NCI-H146 treated with DMSO at 0.1 percent for 48 hours (cell line): ENCODE data around the gene KLC4.
"Not testable (repeated sequence)": the region's sequence is repeated elsewhere in the genome, so short reads cannot be mapped to it uniquely, and the experiment has no call there.

Experiments used
- DNase-seq: peaks from one replicate; lab custom pipeline; 2025; ENCODE audit not compliant: unreplicated experiment; lab: John Stamatoyannopoulos, UW

KLC4 gene

DNA sequence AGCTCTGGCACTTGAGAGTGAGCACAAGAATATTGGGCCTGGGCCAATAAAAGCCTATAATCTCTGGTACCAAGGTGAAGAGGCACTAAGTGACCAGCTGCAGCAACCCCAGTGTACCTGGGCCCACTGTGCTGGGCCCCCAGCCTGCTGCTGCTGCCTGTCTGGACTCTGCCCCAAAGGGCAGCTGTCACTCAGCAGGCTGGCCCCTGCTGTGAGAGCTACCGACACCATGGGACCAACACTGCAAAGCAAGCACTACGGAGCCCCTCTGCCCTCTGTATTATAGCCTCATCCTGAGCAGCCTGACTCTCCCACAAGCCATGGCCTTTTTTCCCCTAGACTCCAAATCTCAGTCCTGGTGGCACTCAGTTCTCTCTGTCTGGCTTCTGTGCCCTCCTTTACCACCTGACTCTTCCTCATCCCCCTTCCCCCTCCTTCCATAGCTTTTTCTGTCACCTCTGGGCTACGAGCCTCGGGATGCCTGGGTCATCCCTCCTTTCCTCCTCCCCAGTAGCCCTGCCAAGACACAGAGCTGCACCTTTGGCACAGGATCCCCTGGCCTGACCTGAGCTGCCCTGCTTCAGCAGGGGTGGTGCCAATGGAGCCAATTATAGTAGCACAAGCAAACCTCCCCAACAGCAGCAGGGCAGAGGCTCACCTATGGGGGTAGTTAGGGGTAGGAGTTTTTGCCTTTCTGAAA lies 23.8 kb upstream of the KLC4 start:
- DNase-seq: no peak

DNA sequence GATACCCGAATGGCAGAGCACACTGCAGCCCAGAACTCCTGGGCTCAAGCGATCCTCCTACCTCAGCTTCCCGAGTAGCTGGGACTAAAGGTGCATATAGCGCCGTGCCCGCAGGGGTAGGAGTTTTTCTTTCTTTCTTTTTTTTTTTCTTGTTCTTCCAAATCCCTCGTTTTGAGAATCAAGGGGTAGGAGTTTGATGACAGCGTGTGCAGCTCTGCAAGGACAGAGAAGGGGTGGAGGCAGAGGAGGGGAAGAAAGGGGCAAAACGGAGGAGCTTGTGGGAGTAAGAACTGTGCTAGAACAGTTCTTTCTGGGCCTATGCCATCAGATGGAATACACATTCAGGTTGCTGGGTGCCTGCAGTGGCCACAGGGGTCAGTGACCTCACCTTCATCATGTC lies 22.7 kb upstream of the KLC4 start:
- no peak for DNase-seq

GRCh38 chr6:43037197-43037596 lies 22.2 kb upstream of the KLC4 start:
- no peak for DNase-seq

DNA sequence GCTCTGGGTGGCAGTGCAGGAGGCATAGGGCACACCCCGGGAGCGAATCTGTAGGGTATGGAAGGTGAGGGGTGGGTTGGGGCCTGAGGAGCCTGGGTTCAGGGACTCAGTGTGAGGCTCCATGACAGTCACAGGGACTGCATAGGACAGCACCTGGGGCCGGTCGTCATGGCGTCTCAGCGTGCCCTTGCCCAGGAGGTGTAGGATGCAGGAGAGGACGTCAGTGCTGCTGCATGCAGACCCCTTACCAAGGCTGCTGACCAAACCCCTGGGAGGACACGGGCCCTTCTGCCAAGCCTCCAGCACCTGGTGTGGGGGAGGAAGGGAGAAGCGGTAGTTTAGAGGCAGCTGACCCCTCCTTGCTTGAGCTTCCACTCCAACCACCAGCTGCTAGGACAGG lies 21.7 kb upstream of the KLC4 start:
- DNase-seq: no peak

GRCh38 chr6:43038727-43039126 lies 20.7 kb upstream of the KLC4 start:
- no peak for DNase-seq

GRCh38 chr6:43040542-43041257 lies 18.7 kb upstream of the KLC4 start:
- no peak for DNase-seq

GRCh38 chr6:43041475-43041874 lies 18.0 kb upstream of the KLC4 start:
- DNase-seq: not testable (repeated sequence)

DNA sequence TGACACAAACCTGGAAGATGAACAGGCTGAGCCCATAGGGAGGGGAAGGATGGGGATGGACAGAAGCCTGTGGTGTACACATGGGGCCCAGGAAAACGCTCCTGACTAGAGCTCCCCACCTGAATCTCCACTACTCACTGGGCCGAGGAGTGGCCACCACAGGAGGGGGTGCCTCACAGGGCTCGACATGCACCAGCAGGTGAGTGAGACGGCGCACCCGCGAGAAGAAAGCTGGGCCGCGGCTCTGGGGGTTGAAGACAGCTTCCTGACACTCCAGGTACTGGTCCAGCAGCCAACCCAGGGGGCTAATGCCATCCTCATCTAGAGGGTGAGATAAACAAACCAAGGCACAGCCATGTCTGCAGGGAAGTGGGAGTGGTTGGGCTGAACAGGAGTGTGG lies 16.1 kb upstream of the KLC4 start:
- no peak for DNase-seq

DNA sequence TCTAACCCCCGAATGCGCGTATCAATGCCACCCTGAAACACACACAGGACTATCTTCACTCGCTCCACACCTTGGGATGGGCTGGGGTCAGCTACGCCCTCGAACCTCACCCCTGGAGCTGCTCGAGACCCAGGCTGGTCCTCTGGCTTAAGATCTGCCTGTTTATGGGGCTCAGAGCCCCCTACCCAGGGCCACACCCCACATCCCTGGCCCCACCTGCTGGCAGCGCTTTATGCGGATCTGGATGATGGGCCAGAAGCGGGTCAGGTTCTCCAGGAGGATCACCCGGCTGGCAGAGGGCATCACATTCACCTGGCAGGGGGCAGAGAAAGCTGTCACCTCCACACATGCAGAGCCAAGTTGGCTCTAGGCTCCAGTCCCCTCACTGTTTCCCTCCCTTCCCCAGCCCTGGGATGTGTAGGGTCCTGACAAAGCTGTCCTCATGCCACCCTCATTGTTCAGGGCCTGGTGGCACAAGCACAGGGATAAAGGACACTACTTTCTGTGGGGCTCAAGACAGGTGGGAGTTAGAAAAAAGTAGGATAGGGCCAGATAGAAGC lies 14.0 kb upstream of the KLC4 start:
- DNase-seq: no peak

DNA sequence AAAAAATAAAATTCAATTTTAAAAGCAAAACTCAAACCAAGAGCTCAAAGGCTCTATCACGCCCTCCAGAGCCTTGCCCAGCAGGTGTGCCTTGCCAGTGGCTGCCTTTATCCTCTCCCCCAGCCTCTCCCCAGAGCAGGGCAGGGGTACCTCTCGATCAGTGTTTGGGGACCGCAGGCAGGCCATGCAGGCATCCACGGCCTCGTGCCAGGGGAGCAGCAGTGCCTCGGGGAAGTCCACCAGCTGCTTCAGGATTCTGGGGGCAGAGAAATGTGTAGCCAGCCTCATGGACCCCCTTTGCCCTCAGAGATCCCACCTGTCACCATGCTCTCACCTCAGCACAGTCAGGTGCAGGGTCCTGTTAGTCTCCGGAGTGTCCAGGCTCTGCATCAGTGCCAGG lies 11.4 kb upstream of the KLC4 start:
- no peak for DNase-seq

- DNase-seq: no peak
Observed at GRCh38 chr6:43050981-43051380, 8.4 kb upstream of the KLC4 start.

DNA sequence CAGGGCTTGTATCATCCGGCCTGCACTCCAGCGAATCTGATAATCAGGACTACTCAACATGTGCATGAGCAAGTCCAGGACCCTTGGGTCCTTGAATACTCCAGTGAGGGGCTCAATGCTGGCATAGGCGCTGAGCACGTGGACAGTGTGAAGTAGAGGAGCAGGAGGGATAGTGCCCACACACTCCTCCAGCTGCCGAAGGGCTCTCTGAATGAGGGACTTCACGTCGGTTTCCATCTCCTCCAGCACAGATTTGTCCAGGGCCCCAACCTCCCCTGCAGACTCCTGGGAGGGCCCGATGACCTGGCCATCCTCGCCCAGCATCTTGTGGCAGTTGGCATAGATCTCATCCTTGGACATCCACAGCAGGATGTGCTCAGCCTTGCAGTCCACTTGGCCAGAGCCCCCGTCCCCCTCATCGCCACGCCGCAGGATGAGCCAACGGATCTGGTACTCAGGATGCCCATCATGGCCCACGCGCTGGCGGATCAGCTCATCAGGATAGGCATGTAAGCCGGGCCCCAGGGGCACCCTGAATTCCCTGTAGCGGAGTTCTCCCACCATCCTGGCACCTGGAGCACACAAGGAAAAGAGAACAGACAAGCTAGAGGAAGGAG lies 7.1 kb upstream of the KLC4 start:
- DNase-seq: no peak

- DNase-seq: no peak
Observed at GRCh38 chr6:43052842-43053544, 6.4 kb upstream of the KLC4 start.

DNA sequence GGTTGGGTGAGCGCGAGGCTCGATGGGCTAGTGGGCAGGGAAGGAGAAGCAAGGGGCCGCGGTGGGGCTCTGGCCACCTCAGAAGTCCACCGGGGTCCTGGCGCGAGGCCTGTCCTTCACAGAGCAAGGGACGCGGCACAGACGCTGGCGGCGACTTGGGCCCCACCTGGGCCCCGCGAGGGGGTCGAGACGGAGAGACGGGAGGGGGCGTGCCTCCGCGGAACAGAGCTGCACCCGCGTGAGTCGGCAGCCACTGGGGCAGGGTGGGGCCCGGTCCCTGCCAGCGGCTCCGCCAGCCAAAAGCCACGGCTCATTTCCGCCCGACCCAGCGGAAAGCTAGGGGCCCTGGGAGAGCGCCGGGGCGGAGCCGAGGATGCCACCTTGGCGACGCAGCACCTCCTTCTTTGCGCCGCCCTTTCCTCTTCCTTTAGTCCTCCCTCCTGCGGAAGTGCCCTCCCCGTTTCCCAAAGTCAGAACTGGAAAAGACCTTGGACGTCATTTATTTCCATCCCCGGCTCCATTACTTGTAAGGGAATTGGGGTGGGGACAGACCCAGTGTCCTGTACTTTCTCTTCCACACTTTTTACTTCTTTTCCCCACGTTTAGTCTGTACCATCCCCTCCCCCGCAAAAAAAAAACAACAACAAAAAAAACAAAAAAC lies 5.8 kb upstream of the KLC4 start, which contains the start of gene CUL7:
Gene CUL7, minus strand, starts transcription at position 307 of the 661 bp plus-strand sequence. CDS start 1,063 bp downstream, outside the sequence.
- DNase-seq: peak; percentile 97

DNA sequence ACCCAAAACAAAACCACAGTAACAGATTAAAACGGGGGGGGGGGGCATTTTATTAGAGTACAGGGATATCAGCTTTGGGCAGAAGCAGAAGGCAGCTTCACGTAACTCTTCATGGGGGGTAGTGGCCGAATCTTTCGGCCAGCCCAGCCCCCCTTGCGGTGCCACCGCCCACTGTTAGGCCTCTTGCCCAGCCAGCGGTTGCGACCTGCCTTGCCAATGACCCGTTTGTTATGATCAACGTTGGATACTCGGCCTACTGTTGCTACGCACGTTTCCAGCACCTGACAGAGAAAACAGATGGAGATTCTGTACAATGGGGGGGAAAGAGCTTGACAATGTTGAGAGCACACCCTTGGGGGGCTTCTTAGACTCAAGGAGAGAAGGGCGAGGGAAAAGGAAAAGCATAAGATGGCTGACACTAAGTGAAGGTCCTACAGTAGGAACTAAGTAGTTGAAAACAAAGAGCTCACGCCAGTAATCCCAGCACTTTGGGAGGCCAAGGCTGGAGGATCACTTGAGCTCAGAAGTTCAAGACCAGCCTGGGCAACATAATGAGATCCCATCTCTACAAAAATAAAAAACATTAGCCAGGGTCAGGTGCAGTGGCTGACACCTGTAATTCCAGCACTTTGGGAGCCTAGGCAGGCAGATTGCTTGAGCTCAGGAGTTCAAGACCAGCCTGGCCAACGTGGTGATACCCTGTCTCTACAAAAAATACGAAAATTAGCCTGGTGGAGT lies 5.1 kb upstream of the KLC4 start:
- DNase-seq: no peak

GRCh38 chr6:43055966-43056365 lies 3.5 kb upstream of the KLC4 start:
- no peak for DNase-seq

DNA sequence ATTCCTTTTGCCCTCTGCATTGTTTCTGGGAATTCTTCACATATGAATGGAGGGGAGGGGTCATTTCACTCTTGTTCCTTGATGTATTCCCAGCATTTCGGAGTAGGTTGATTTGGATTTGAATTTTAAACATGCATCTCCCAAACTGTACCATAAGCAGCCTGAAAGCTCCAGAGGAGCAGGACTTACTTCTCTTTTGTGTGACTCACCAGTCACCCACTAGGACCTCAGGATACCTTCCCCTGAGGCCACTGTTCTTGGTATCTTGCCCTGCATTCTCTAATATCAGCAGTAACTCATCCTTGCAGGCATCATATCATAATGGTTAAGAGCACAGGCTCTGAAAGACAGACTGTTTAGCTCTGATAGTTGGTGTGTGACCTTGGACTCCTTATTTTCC lies 900 bp upstream of the KLC4 start:
- no peak for DNase-seq

DNA sequence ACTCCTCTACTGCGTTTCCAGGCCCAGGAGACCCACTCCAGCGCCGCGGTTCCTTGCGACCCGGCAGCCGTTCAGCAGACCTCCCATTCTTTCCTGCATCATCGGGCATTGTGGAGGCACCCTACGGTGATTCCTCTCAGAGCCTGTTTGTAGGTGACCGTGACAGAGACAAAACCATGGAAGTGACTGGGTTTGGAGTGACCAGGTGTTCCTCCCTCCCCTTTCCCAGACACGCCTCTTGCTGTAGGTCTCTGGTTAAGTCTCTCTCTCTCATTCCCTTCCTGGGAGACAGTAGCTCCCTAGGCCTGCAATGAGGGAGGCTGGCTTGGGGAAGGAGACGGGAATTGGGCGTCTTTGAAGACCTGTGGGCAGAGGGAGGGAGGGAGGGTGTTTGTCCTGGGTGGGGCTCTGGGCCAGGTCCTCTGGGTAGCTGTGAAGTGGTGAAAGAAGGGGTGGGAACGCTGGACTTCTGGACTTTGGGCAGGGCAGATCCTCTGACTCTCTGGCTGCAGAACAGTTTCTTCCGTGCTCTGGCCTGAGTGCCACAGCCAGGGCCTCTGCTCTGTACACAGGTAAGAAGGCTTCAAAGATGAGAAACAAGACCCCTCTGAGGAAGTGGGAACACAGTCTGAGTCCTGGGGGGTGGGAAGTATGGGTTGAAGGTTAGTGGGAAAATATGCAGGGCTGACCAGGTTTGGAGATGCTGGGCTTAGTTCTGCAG lies 763 bp downstream of the KLC4 start:
- DNase-seq: peak; percentile 65
